Activated CD8-positive, alpha-beta memory T cell treated with anti-CD3 and anti-CD28 coated beads, Interleukin-2, amount 50 U/mL, for 4 hours (primary cell): ENCODE measurements around the gene NUP62CL.
A peak's percentile ranks its signal among the peaks of the same experiment; 100 is the strongest.
"Not testable (repeated sequence)": the region's sequence is repeated elsewhere in the genome, so short reads cannot be mapped to it uniquely, and the experiment has no call there.

Experiments
- DNase-seq: peaks from one replicate; pipeline ENCODE4 v3.0.0-alpha.2; 2020

Gene NUP62CL, protein sequence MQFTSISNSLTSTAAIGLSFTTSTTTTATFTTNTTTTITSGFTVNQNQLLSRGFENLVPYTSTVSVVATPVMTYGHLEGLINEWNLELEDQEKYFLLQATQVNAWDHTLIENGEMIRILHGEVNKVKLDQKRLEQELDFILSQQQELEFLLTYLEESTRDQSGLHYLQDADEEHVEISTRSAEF

DNA sequence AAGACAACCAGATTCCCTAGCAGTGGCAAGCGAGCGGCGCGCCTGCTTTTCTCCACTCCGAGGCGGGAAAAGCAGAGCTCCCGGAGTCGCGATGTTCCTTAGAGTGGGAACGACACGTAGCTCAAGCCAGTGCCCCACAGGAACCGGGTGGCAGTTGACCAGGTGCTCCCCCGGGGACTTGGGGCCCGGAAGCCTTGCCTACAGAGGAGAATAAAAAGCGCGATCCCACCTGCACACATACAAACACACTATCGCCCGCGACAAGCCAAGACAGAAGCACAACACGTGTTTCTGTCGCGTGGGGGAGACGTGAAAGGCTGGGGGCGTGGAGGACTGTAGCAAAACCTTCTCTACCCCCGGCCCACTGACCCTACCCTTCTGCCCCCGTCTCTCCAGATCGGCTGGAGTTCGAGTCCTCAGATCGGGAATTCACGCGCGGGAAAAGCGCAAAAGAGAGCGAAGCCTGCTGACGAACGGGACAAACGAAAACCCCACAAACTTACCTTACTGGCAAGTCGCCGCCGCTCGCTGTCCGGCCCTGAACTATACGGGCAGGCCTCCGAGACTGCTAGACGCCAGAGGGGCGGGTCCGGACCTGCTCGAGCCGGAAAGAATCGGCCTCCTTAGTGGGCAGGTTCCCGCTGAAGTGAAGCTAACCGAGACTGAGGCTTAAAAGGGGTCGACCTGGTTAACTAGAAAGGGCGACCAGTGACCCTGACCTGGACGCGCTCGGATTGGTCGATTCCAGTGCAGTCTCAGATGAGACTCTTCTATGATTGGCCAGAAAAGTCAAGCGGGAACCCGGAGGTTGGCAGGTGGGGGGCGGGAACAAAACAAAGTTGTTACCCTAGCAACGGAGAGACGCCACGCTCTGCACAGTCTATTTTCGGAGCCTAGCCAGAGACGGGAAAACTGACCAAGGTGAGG, at the start of gene NUP62CL, which contains the start of gene DNAAF6:
TSS of gene NUP62CL (minus strand) at position 664 of the 927 bp plus-strand sequence. CDS start 31,287 bp downstream, outside the sequence.
TSS of gene DNAAF6 (plus strand) at position 842 of the 927 bp plus-strand sequence. CDS start 6,265 bp downstream, outside the sequence.
- DNase-seq = peak; percentile 61

DNA sequence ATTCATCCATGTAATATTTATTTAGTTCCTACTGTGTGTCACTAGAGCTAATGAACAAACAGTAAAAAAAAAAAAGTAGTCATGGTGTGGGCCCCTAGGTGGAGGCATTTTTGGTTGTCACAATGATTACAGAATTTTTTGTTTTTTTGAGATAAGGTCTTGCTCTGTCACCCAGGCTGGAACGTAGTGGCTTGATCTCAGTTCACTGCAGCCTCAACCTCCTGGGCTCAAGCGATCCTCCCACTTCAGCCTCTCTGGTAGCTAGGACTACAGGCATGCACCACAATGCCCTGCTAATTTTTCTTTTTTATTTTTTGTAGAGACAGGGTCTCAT, 22.2 kb upstream of the NUP62CL start:
- DNase-seq = no peak

DNA sequence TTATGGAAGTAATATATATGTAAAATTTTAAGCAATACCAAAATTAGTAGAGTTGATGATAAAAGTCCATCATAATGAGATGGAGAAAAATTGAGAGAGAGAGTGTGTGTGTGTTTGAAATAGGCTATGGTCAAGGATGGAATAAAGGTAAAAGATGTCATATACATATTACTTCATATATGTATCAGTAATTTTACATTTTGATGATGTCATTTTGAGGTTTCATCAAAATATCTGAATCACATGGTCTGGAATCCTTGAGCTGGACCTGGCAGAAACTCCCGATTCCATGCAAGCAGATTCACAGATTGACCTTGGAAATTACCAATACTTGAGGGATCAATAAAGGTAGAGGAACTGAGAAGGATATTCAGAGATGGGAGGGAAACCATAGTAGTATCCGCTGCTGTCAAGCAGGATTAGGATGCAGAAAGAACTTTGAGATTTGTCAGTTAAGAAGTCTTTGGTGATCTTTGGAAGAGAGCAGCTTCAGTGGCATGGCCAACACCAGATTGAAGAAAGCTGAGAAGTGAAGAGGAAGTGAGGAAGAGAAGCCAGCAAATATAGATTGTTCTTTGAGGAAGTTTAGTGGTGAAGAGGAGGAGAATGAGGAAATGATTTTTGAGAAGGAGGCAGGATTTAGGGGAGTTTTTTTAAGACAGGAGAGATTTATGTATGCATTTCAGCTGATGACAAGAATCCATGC, 21.7 kb upstream of the NUP62CL start:
- no peak for DNase-seq

DNA sequence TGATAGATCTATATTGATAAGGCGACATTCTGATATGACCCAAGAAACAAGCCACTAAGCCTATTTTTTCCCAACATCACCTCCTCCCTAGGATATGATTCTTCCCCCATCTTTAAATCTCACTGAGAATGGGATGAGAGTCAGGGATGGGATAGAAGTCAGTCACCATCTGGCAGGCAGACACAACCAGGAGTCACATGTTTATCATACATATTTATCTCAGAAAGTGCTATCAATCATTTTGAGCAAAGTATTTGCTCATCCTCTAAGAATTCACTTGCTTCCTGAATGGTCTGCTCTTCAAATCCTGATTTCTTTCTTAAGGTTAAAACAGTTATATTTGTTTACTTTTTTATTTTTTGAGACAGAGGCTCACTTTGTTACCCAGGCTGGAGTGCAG, 20.5 kb upstream of the NUP62CL start:
- DNase-seq = no peak

DNA sequence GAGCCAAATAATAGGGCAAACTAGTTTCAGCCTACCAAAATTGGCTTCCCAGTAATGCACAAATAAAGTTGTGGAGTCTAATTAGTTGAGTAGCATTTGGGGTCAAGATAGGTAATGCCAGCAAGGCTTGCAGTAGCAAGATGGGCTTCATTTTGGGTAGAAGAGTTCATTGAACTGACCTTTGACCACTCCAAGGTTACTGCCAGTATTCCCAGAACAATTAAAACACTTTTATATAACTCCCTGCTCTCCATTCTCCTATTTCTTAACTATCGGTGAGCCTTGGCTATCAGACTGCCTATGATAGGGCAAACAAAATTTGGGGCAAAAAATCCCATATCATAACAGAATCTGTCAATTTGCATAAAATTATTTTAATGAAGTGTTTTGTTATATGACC, 7.2 kb upstream of the NUP62CL start:
- DNase-seq = no peak

DNA sequence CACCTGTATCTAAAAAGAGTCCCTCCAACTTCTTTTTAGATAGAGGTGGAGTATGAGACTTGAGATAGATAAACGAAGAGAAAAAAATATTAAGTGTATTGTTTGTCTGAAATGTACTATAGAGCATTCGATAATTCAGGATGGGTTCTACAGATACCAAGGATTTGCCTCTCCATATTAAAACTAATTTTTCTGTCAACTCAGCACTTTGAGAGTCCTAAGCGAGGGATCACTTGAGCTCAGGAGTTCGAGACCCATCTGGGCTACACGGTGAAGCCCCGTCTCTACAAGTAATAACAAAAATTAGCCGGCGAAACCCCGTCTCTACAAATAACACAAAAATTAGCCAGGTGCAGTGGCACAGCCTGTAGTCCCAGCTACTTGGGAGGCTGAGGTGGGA, 1.7 kb upstream of the NUP62CL start:
- no peak for DNase-seq

DNA sequence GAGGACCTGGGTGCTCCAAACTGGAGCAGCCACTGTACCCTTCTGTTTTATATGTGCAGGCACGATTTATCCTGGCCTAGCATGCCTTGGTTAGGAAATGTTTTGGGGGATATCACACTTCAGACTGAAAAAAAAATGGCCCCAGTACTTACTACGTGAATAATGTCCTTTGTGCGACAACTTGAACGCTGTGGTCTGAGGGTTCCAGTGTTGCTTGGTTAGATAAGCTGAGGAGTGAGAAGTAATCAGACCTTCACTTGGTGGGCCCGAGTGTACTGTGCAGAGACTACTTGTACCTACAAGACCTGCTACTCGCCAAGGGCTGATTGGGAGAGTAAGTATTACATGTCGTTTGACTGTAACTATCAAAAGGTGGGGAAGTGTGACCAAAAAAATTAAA, 856 bp upstream of the NUP62CL start:
- no peak for DNase-seq

DNA sequence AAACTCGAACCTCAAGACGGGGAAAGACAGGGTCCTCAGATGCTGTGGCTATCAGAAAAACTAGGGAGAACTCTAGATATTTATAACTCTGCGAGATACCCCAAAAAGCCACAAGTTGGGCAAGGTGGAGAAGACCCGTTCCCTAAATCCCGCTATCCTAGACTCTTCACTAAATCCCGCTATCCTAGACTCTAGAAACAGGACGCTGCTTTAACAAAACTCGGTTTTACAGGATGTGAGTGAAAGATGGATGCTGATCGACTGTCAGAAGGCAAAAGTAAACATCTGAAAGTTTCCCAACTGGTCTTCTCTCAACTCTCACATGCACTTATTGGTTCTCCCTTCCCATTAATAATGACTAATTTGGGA, 448 bp upstream of the NUP62CL start:
- DNase-seq = no peak

DNA sequence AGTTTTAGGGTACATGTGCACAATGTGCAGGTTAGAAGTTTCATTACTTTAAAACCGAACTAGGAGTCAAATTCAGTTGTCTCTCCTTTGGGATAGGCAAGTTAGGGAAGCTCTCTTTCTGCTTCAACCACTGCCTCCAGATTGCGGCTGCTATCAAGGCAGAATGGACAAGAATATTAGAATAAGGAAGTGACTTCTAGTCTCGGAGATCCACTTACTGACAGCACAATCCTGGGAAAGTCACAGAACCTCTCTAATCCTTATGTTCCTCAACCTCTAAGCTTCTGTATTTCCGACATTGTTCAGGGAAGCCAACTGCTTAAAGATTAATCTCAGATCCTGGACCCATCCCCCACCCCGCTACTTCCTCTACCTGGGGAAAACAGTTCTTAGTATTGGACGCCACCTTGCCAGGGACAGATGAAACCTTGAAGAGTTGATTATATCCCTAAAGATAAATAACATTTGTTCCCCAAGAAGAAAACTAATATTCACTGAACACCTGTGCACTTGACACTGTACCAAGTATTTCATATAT, 2.1 kb downstream of the NUP62CL start:
- DNase-seq = no peak

DNA sequence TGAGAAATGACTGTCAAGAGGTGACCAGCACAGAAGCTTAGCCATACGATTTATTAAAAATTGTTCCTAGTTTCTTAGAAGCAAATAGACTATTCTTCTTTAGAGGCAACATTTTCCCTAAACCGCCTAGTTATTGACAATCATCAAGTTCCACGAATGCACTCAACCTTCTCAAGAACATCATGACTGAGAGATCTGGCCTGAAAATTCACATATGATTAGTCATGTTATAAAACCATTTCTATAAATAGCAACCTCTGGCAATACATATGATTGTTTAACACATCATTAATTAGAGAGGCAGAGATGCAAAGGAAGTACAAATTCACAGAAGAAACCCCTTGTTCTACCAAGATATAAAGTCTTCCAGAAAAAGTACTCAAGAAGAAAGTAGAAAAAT, 6.7 kb downstream of the NUP62CL start:
- DNase-seq = no peak

DNA sequence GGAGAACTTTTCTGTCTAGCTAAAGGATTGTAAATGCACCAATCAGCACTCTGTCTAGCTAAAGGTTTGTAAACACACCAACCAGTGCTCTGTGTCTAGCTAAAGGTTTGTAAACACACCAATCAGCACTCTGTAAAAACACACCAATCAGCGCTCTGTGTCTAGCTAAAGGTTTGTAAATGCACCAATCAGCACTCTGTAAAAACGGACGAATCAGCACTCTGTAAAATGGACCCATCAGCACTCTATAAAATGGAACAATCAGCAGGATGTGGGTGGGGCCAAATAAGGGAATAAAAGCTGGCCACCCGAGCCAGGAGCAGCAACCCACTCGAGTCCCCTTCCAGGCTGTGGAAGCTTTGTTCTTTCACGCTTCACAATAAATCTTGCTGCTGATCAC, 8.2 kb downstream of the NUP62CL start:
- DNase-seq = not testable (repeated sequence)

DNA sequence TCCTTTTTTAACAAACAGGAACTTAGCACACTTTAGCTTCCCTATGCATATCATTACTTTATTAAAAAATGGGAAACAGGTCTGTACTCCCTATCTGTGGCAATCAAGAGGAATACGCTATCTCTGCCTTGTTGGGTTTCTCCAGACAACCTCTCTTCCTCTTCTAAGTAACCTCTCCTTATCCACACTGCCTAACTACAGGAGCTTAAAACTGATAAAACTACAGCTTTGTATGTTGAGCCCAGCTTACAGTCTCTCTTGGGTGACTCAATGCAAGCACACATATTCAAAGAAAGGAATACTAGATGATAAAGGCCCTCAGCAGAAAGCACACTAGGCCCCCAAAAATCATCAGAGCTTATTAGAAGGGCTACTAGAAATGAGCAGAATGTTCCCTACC, 8.9 kb downstream of the NUP62CL start:
- no peak for DNase-seq

DNA sequence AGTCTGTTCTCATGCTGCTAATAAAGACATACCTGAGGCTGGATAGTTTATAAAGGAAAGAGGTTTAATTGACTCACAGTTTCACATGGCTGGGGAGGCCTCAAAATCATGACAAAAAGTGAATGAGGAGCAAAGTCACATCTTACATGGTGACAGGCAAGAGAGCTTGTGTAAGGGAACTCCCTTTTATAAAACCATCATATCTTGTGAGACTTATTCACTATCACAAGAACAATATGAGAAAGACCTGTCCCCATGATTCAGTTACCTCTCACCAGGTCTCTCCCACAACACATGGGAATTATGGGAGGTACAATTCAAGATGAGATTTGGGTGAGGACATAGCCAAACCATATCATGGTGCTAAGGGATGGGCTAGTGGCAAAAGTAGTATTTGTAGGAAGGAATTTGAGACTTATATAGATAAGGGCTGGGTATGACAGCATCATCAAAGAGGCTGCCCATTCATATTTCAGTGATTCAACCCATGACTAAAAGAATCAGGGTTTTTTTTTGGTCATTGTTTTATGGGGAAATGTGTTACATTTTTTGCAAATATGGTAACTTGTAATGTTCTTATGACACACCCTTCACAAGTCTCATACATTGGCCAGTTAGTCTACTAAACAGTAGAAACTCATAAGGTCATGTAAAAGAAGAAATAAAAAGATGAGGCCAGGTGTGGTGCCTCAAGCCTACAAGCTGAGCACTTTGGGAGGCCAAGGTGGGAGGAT, 34.7 kb downstream of the NUP62CL start:
- no peak for DNase-seq

DNA sequence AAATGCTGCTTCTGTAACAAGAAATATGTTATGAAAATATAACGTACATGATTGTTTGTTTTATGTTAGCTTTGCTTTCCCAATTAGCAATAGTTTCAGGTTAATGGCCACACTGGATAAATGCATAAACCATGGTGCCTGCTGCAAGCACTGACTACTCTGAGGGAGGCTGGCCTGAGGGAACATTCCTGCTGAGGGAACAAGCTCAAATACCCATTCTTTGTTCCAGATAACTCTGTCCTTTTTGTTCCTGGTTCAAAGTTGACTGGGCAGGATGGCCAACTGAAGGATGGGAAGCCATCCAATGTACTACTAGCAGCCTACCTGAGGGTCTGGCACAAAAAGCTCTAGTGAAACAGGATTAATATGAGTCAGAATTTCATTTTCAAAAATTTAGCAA, 37.5 kb downstream of the NUP62CL start:
- DNase-seq = no peak

DNA sequence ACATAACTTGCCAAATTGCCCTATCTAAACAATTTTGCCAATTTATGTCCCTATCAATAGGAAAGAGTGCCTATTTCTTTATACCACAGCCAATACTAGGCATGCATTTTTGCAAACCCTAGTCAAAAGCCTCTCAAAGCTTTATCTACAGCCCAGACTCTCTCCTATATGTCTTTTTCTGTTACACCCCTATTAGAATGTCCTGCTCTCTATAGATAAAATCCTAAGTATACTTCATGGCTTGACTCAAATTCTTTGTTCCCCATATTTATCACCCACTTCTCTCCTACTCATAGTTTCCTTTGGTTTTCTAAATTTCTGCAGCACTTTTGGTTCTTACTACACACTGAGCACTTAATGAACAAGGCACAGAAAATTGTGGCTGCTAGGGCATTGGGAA, 38.0 kb downstream of the NUP62CL start:
- no peak for DNase-seq

DNA sequence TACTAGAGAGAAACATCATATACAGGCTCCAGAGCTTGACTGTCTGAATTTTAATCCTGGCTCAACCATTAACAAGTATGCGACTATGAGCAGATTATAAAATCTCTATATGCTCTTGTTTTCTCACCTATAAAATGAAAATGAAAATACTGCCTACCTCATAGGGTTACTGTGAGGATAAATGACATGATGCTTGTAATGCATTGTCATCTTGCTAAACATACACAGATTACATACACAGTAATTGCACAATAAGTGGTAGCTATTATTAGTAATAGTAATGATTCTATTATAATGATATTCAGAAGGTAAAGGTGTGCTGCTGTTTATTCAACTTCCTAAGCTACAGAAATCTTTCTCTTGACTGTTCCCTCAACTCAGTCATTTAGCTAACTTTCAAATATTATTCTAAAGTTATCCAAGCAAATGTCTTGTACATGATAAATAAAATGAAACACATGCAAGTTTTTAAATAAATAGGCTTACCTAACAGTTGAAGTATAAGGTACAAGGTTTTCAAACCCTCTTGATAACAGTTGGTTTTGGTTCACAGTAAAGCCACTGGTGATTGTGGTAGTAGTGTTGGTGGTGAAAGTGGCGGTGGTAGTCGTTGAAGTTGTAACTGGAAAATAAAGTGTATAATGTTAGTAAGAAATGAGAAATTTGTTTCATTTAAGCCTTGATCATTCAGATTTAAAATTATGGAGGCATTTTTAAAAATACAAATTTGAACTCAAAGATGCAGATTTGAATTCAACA, 38.9 kb downstream of the NUP62CL start:
- no peak for DNase-seq

DNA sequence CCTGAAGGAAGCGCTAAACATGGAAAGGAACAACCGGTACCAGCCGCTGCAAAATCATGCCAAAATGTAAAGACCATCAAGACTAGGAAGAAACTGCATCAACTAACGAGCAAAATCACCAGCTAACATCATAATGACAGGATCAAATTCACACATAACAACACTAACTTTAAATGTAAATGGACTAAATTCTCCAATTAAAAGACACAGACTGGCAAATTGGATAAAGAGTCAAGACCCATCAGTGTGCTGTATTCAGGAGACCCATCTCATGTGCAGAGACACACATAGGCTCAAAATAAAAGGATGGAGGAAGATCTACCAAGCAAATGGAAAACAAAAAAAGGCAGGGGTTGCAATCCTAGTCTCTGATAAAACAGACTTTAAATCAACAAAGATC, 48.6 kb downstream of the NUP62CL start:
- DNase-seq = not testable (repeated sequence)

DNA sequence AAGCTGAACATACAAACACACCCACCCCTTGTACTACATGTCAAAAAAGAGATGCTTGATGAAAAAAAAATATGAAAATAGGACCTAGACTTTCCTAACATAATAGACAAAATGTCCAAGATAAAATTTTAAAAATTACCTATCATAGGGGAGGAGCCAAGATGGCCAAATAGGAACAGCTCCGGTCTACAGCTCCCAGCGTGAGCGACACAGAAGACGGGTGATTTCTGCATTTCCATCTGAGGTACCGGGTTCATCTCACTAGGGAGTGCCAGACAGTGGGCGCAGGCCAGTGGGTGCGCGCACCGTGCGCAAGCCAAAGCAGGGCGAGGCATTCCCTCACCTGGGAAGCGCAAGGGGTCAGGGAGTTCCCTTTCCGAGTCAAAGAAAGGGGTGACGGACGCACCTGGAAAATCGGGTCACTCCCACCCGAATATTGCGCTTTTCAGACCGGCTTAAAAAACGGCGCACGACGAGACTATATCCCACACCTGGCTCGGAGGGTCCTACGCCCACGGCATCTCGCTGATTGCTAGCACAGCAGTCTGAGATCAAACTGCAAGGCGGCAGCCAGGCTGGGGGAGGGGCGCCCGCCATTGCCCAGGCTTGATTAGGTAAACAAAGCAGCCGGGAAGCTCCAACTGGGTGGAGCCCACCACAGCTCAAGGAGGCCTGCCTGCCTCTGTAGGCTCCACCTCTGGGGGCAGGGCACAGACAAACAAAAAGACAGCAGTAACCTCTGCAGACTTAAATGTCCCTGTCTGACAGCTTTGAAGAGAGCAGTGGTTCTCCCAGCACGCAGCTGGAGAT, 50.4 kb downstream of the NUP62CL start:
- not testable (repeated sequence) for DNase-seq

DNA sequence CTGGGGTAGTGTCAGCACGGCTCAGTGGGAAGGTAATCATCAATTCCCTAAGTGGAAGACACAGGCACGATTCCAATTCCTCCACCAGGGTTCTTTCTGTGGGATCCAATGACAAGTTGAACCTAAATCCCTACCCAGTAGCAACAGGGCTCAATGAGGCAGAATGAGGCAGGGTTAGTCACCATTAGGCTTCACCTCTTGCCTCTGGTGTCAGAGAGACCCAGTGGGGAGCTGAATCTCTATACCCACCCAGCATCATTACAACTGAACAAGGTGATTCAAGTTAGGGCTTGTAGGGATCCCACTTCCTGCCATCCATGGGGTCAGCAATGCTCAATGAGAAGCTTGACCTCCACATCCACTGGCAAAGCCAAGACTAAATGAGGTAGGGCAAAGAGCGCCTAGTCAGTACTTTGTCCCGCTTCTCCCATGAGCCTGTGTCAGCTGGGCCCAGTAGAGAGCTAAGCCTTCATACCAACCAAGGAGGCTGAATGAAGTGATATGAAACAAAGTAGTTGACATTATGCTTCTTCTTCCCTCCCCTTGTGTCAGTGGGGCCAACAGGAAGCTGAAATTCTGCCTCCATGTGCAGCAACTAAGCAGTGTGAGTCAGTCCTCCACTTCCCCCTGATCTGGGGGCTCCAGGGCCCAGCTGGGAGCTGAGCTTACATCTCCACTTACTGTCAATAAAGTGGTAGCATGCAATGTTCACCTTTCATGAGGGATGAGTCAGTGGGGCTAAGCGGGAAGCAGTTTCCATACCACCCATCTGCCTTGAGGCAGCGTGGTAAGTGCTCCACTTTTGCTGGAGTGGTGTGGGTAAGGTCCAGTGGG, 51.2 kb downstream of the NUP62CL start:
- peak; percentile 19 for DNase-seq

DNA sequence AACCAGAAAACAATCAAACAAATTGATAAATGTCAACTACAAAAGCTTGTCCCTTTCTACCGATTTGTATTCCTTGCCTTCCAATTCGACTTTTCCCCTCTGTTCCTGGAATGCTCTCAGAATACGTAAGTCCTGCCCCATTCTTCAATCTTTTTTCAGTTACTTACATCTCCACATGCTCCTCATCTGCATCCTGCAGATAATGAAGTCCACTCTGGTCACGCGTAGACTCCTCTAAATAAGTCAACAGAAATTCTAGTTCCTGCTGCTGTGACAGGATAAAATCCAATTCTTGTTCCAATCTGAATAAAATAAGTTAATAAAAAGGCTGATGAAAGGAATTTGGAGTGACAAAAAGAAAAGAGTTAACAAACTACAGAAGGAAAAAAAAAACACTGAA, 53.2 kb downstream of the NUP62CL start:
- DNase-seq = no peak
